Stimulated activated naive B cell treated with anti-CD40 and anti-IgM and Interleukin-4, amounts not matched to agents 10 μg/mL and 1 μg/mL and 100 μg/mL, for 72 hours (primary cell): ENCODE results near the gene WDR59.
"Not testable (repeated sequence)": the region's sequence is repeated elsewhere in the genome, so short reads cannot be mapped to it uniquely, and the experiment has no call there.

Source experiments
- ATAC-seq, 2 donors: fragments of 150-1000 bp; cut with Tn5 transposase; replicated peaks; 2 replicates each; pipeline ENCODE4 v1.10.0; 2021; ENCODE audit warnings: moderate library complexity in 1 of 2
- DNase-seq: peaks from one replicate; pipeline ENCODE4 v3.0.0; 2021
- H3K27ac Mint-ChIP-seq: one replicate; pipeline ENCODE4 v1.8.0; 2022; ENCODE audit warnings: mild to moderate bottlenecking, mixed read lengths
- H3K27me3 Mint-ChIP-seq, 2 donors: one replicate each; pipeline ENCODE4 v1.8.0; 2022; ENCODE audit warnings: mixed read lengths in 2 of 2
- H3K36me3 Mint-ChIP-seq, 2 donors: one replicate each; pipeline ENCODE4 v1.8.0; 2022; ENCODE audit warnings: mixed read lengths in 2 of 2, mild to moderate bottlenecking in 1 of 2
- H3K4me1 Mint-ChIP-seq, 2 donors: one replicate each; pipeline ENCODE4 v1.8.0; 2022; ENCODE audit warnings: mixed read lengths in 2 of 2, mild to moderate bottlenecking in 1 of 2
- H3K4me3 Mint-ChIP-seq, 2 donors: one replicate each; pipeline ENCODE4 v1.8.0; 2022; ENCODE audit warnings: mild to moderate bottlenecking in 2 of 2, mixed read lengths in 2 of 2, moderate library complexity in 1 of 2
- H3K9me3 Mint-ChIP-seq, 2 donors: one replicate each; pipeline ENCODE4 v1.8.0; 2022; ENCODE audit warnings: mixed read lengths in 2 of 2, mild to moderate bottlenecking in 1 of 2

The WDR59 gene, protein sequence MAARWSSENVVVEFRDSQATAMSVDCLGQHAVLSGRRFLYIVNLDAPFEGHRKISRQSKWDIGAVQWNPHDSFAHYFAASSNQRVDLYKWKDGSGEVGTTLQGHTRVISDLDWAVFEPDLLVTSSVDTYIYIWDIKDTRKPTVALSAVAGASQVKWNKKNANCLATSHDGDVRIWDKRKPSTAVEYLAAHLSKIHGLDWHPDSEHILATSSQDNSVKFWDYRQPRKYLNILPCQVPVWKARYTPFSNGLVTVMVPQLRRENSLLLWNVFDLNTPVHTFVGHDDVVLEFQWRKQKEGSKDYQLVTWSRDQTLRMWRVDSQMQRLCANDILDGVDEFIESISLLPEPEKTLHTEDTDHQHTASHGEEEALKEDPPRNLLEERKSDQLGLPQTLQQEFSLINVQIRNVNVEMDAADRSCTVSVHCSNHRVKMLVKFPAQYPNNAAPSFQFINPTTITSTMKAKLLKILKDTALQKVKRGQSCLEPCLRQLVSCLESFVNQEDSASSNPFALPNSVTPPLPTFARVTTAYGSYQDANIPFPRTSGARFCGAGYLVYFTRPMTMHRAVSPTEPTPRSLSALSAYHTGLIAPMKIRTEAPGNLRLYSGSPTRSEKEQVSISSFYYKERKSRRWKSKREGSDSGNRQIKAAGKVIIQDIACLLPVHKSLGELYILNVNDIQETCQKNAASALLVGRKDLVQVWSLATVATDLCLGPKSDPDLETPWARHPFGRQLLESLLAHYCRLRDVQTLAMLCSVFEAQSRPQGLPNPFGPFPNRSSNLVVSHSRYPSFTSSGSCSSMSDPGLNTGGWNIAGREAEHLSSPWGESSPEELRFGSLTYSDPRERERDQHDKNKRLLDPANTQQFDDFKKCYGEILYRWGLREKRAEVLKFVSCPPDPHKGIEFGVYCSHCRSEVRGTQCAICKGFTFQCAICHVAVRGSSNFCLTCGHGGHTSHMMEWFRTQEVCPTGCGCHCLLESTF

DNA sequence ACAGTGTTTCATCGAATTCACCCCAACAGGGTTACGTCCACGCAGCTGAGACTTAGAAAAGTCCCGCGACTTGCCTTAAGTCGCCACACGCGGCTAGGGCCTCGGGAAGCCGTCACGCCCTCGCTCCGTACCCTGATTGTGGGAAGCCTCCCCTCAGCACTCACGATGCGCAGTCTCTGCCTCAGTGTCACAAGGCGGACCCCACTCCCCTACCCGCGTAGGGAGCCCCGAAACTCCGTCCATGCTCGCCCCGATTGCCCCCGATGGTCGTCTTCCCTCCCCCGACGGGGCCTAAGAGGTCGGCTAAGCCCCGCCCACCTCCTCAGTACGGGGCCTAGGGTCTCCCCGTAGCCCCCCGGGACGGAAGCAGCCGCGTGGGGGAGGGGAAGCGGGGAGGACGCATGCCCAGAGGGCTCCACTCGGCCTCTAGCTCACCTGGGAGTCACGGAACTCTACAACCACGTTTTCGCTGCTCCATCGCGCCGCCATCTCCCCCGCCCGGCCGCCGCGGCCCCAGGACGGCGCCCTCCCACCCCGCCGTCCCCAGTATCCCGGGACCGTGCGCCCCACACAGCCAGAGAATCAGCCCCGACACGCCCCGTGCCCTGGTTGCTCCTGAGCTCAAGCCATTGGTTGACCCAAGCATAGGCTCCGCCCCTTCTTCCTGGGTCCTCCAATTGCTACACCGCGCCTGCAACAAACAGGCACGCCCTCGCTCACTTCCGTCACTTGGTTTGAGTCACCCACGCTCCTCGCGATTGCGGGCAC, at the start of gene WDR59:
Gene WDR59, minus strand, starts transcription at position 595 of the 768 bp plus-strand sequence. Its CDS starts 106 bp downstream, at position 489.
- Mint-ChIP-seq H3K27me3 (no peaks in the 10 kb centered on the region), H3K4me3 (peak within 1 kb of the TSS; percentile 91 to 92), H3K9me3 (no peaks in the 10 kb centered on the region), H3K4me1 (peaks cover 4 to 9% of the 10 kb centered on the region in 2 donors), H3K27ac (peak within 1 kb of the TSS; percentile 96), H3K36me3 (no peaks in the 10 kb centered on the region)
- ATAC-seq, result peak; percentile 99 to 100
- DNase-seq, result peak; percentile 98

DNA sequence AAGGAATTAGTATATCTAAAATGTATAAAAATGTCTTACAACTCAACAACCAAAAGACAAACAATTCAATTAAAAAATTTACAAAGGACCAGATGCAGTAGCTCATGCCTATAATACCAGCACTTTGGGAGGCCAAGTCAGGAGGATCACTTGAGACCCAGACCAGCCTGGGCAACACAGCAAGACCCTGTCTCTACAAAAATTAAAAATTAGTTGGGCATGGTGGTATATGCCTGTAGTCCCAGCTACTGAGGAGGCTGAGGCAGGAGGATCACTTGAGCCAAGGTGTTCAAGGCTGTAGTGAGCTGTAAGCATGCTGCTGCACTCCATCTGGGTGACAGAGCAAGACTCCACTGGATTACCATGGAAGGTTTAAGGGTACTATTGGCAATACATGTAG, 47.7 kb upstream of the WDR59 start:
- no peak for ATAC-seq
- no peak overlapping the region for H3K4me3 Mint-ChIP-seq
- DNase-seq, result no peak
- H3K36me3 Mint-ChIP-seq, result peaks cover 0 to 1% of the 10 kb centered on the region in 2 donors
- no peak overlapping the region for H3K27ac Mint-ChIP-seq
- no peaks in the 10 kb centered on the region for H3K4me1 Mint-ChIP-seq
- H3K27me3 Mint-ChIP-seq, result no peaks in the 10 kb centered on the region
- H3K9me3 Mint-ChIP-seq, result peaks cover 0 to 2% of the 10 kb centered on the region in 2 donors

DNA sequence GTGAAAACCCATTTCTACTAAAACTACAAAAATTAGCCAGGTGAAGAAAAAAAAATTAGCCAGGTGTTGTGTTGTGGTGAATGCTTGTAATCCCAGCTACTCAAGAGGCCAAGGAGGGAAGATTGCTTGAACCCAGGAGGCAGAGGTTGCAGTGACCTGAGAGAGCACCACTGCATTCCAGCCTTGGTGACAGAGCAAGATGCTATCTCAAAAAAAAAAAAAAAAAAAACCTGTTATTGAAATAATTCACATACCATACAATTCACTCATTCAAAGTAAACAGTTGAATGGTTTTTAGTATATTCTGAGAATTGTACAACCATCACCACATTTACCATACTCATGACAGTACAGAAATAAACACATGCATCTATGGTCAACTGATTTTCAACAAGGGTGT, 44.9 kb upstream of the WDR59 start:
- no peak for ATAC-seq
- H3K9me3 Mint-ChIP-seq, result no peaks in the 10 kb centered on the region

DNA sequence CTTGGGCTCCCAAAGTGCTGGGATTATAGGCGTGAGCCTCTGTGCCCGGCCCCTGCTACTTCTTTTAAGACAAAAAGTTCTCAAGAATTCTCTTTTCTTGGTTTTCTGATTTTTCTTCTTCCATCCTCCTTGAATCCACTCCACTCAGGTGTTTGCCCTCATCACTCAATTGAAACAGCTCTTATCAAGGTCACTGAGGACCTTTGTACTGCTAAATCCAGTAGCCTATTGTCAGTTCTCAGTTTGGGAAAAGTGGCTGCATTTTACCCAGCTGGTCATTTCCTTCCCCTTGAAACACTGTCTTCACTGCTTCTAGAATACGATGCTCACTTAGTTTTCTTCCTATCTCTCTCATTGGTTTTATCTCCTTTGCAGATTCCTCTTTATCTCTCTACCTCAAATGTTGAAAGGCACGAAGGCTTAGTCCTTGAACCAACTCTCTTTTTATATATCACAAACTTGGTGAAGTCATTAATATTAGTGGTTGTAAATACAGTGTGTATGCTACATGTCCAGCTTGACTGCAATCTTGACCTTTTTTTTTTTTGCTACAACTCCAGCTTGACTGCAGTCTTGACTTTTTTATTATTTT, 43.7 kb upstream of the WDR59 start:
- ATAC-seq (no peak), DNase-seq (no peak)
- Mint-ChIP-seq H3K4me3 (no peak overlapping the region), H3K36me3 (no peaks in the 10 kb centered on the region), H3K27me3 (no peaks in the 10 kb centered on the region), H3K27ac (no peak overlapping the region), H3K4me1 (peaks cover 4 to 6% of the 10 kb centered on the region in 2 donors), H3K9me3 (no peaks in the 10 kb centered on the region)

More for the DNA sequence above, 44.9 kb upstream of the WDR59 start:
- Mint-ChIP-seq H3K27me3 (no peaks in the 10 kb centered on the region), H3K27ac (no peak overlapping the region), H3K4me1 (no peaks in the 10 kb centered on the region), H3K36me3 (no peaks in the 10 kb centered on the region), H3K4me3 (no peak overlapping the region)
- DNase-seq, result no peak

DNA sequence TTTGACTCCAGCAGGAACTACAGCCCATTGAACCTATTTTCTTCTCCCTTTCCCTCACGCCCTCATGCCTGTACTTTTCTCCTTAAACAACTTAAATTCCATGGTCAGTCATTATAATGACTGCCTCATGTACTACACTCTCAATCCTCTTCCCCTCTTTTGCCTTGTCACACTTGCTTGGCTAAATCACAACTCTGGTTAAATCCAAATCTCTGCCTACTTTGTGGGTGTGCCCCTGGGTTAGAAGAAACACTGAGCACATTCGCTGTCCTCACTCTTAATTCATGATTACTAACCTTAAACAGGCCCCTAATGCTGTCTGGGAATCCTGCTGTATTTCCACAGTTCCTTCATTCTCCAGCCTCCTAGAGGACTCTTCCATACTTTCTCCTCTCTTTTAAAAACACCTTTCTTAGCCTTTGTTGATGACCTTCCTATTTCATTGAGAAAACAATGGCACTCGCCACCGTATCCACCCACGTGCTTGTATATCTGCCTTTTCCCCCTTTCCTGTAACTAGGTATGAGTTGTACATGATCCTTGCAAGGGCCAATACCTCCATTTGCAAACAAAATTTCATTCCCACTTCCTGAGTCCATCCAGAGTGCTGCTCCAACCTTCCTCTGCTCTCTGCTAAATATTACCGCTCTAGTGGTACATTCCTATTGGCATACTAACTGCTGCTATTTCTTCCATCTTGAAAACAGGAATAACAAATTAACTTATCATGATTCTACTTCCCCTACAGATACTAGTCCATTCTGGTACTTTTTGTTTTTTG, 42.8 kb upstream of the WDR59 start:
- ATAC-seq, result no peak
- H3K27me3 Mint-ChIP-seq, result no peaks in the 10 kb centered on the region

DNA sequence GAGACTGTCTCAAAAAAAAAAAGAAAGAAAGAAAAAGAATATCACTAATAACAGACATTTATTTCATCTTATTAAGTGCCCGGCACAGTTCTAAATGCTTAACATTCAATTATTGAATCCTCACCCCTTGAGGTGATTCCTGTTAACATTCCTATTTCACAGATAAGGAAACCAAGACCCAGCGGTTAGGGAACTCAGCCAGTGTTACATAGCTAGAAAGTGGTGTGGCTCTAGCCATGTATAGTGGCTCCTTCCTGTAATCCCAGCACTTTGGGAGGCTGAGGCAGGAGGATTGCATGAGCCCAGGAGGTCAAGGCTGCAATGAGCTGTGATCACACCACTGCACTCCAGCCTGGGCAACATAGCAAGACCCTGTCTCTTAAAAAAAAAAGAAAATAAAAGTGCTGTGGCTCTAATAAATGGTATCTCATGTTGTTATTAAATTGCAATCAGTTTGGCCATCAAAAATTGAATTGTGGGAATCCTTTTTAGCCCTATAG, 42.0 kb upstream of the WDR59 start:
- DNase-seq (no peak), ATAC-seq (no peak)
- no peak overlapping the region for H3K27ac Mint-ChIP-seq
- no peak overlapping the region for H3K4me3 Mint-ChIP-seq
- peaks cover 3 to 4% of the 10 kb centered on the region in 2 donors for H3K9me3 Mint-ChIP-seq
- H3K36me3 Mint-ChIP-seq, result peaks cover under 1 to 1% of the 10 kb centered on the region in 2 donors
- H3K4me1 Mint-ChIP-seq, result peaks cover 4 to 6% of the 10 kb centered on the region in 2 donors
- H3K27me3 Mint-ChIP-seq, result no peaks in the 10 kb centered on the region

More for the DNA sequence above, 42.8 kb upstream of the WDR59 start:
- peaks cover 1% of the 10 kb centered on the region in 2 donors for H3K9me3 Mint-ChIP-seq
- H3K27ac Mint-ChIP-seq, result no peak overlapping the region
- H3K4me3 Mint-ChIP-seq, result no peak overlapping the region
- H3K36me3 Mint-ChIP-seq, result no peaks in the 10 kb centered on the region
- DNase-seq, result no peak
- H3K4me1 Mint-ChIP-seq, result peaks cover 4 to 6% of the 10 kb centered on the region in 2 donors

DNA sequence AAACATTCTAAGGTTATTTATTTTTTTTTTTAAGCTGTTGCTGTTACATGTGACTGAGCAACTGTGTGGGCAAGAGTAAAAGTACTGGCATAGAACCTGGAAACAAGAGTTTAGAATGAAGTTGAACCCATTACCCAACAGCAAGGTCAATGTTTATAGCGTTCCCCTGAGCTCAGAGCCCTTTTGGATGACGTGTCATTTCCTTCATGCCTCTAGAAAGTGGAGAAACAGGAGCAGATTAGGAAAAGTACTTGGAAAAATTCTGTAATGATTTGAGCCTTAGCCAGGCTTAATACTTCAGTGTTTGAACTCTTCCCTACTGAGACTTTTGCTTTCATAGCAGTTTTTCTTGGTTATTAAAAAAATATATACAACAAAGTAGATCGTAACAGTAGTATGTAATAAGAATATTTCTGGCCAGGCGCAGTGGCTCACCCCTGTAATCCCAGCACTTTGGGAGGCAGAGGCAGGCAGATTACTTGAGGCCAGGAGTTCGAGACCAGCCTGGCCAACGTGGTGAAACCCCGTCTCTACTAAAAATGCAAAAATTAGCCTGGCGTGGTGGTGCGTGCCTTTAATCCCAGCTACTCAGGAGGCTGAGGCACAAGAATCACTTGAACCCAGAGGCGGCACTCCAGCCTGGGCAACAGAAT, 41.4 kb upstream of the WDR59 start:
- H3K9me3 Mint-ChIP-seq, H3K4me1 Mint-ChIP-seq, H3K36me3 Mint-ChIP-seq, DNase-seq, H3K27me3 Mint-ChIP-seq, H3K4me3 Mint-ChIP-seq, ATAC-seq, H3K27ac Mint-ChIP-seq: not testable (repeated sequence)

DNA sequence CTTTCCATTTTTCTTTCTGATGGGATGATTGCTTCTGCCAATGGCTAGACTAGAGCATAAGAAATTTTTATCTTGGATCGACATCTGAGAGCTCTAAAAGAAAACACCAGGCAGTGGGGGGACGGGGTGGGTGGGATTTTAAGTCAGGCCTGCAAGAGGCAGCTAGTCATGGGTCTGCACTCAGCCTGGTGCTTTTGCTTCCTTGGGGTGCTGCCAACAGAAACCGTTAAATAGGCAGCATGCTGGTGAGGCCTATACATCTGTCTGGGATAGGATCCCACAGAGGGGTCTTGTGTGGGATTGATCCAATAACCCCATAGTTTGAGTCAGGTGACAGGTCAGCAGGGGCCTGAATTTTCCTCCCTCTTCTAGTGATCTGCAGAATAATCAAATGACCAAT, 40.8 kb upstream of the WDR59 start:
- Mint-ChIP-seq H3K9me3 (peaks cover 12 to 16% of the 10 kb centered on the region in 2 donors), H3K4me1 (peaks cover 4 to 6% of the 10 kb centered on the region in 2 donors), H3K4me3 (no peak overlapping the region), H3K27me3 (peaks cover 0 to 9% of the 10 kb centered on the region in 2 donors), H3K27ac (no peak overlapping the region), H3K36me3 (peaks cover 10 to 12% of the 10 kb centered on the region in 2 donors)
- DNase-seq, result no peak
- no peak for ATAC-seq

DNA sequence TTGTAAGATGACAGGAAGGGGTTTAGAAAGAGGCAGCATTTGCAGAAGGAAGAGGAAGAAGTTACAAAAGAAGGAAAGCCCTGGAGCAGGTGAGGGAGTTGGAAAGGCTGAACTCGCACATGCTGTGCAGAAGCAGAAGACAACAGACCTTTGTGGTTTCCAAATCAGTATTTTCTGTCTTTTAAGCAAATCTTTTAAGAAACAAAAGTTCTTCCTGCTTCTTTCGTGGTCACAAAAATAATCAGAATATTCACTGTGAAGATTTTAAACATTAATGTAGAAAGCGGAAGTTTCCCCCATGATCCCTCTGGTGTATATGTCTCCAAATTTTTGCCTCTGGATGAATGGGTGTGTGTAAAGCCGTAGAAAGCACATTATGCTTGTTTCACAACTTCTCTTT, 39.7 kb upstream of the WDR59 start:
- Mint-ChIP-seq H3K27ac (no peak overlapping the region), H3K4me3 (no peak overlapping the region), H3K36me3 (peaks cover 10 to 12% of the 10 kb centered on the region in 2 donors), H3K4me1 (peaks cover 4 to 6% of the 10 kb centered on the region in 2 donors), H3K9me3 (peaks cover 14 to 16% of the 10 kb centered on the region in 2 donors), H3K27me3 (peaks cover 0 to 9% of the 10 kb centered on the region in 2 donors)
- ATAC-seq, result no peak
- no peak for DNase-seq

DNA sequence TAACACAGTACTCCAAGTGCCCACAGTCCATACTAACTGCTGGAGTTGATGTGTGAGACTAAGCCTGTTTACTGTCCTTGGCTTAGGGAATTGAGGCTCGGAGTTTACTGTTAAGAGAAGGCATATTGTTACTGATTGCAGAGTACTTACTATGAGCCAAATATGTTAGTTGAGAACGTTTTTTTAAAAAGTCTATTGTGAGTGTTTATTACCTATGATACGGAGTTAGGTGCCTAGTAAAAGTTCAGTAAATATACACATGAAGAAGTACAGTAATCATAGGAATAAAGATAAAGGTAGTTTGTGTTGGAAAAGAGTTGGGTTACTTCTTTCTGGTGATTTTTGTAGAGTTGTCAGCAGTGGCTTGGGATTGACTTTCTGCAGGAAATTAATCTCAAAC, 39.3 kb upstream of the WDR59 start:
- Mint-ChIP-seq H3K36me3 (peaks cover 10 to 12% of the 10 kb centered on the region in 2 donors), H3K27me3 (peaks cover 0 to 9% of the 10 kb centered on the region in 2 donors), H3K9me3 (peaks cover 14 to 16% of the 10 kb centered on the region in 2 donors), H3K4me1 (peaks cover 4 to 6% of the 10 kb centered on the region in 2 donors), H3K27ac (no peak overlapping the region), H3K4me3 (no peak overlapping the region)
- no peak for DNase-seq
- no peak for ATAC-seq

DNA sequence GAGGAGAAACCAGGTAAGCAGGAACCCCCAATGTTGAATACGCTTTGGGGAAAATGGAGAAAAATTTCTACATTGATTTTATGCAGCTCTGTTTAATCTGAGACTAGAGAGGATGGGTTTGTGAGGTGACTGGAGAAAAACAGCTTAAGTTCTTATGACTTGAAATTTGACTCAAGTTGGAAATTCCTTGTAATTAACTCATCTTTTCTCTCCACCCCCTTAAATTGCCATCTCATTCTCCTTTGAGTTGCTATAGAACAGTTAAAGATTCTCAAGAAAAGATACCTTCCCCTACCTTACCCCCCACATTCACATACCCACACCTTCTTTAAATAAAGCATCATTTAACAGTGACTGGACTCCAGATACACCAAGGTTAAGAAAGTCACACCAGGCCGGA, 38.1 kb upstream of the WDR59 start:
- ATAC-seq (no peak), DNase-seq (no peak)
- H3K27me3 Mint-ChIP-seq, result peaks cover 0 to 9% of the 10 kb centered on the region in 2 donors
- H3K36me3 Mint-ChIP-seq, result peaks cover 10 to 12% of the 10 kb centered on the region in 2 donors
- H3K27ac Mint-ChIP-seq, result no peak overlapping the region
- H3K9me3 Mint-ChIP-seq, result peaks cover 14 to 16% of the 10 kb centered on the region in 2 donors
- peaks cover 4 to 6% of the 10 kb centered on the region in 2 donors for H3K4me1 Mint-ChIP-seq
- no peak overlapping the region for H3K4me3 Mint-ChIP-seq

DNA sequence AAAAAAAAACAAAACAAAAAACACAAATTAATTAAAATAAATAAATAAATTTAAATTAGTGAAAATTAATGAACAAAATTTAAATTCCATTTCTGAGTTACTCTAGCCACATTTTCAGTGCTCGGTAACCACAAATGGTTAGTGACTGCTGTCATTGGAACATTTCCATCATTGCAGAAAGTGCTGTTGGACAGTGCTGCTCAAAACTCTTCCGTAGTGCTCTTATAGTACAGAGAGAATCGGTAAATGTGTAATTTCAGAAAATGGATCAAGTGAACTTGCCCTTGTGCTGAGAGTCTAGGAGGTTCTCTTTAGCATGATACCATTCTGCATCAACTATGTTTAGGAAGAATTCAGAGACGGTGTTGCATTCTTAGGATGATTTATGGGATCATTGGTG, 37.6 kb upstream of the WDR59 start:
- H3K27ac Mint-ChIP-seq, result no peak overlapping the region
- H3K9me3 Mint-ChIP-seq, result peaks cover 14 to 16% of the 10 kb centered on the region in 2 donors
- peaks cover 4 to 6% of the 10 kb centered on the region in 2 donors for H3K4me1 Mint-ChIP-seq
- peaks cover 0 to 9% of the 10 kb centered on the region in 2 donors for H3K27me3 Mint-ChIP-seq
- DNase-seq (no peak), ATAC-seq (no peak)
- H3K4me3 Mint-ChIP-seq, result no peak overlapping the region
- H3K36me3 Mint-ChIP-seq, result peaks cover 10 to 12% of the 10 kb centered on the region in 2 donors
